IPS-NIHi11 (cell line): ENCODE measurements around the gene TGFBR3L.
A peak's percentile ranks its signal among the peaks of the same experiment; 100 is the strongest.
"Not testable (repeated sequence)": the region's sequence is repeated elsewhere in the genome, so short reads cannot be mapped to it uniquely, and the experiment has no call there.

Experiments used
- DNase-seq: peaks from one replicate; pipeline ENCODE4 v3.0.0; 2012; ENCODE audit warnings: mixed read lengths, low spot score

TGFBR3L gene

DNA sequence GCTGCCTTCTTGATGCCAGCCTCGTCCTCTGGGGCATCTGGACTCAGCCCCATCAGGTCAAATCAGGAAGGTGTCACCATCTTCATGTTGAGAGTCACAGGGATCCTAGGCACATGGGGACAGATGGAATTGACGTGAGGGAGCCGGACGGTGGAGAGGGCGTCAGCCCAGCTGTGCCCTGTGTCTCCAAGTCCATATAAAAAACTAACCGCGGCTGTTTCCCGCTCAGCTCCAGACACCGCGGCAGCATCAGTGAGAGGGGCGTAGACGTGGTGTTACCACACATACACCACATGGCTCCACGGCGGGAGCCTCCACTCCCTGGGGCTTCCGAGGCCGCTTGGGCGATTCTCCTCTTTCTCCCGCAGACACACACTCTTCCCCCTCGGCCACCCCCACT is 34.8 kb upstream of the TGFBR3L start:
- DNase-seq = no peak

DNA sequence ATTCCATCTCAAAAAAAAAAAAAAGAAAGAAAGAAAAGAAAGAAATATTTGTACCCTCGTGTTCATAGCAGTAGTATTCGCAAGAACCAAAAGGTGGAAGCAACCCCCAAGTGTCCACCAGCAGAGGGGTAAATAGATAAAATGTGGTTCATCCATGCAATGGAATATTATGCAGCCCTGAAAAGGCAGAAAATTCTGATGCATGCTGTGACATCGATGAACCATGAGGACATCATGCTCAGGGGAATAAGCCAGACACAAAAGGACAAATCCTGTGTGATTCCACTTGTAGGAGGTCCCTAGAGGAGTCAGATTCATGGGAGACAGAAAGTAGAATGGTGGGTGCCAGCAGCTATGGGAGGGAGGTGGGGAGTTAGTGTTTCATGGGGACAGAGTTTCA is 32.7 kb upstream of the TGFBR3L start:
- no peak for DNase-seq

DNA sequence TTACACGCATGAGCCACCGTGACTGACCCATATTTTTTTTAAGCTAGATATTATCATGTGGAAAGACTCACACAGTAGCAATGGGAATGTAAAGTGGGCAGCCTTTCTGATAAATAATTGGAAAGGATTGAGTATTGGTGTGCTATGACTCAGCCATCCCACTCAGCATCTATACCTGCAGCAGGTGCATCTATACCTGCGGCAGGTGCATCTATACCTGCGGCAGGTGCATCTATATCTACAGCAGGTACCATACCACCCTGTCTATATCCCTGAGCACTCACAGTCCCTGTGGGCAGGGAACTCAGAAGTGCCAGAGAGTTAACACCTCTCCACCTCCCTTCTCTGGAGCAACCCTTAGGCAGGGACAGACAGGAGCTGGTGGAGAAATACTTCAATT is 31.5 kb upstream of the TGFBR3L start:
- DNase-seq = no peak

DNA sequence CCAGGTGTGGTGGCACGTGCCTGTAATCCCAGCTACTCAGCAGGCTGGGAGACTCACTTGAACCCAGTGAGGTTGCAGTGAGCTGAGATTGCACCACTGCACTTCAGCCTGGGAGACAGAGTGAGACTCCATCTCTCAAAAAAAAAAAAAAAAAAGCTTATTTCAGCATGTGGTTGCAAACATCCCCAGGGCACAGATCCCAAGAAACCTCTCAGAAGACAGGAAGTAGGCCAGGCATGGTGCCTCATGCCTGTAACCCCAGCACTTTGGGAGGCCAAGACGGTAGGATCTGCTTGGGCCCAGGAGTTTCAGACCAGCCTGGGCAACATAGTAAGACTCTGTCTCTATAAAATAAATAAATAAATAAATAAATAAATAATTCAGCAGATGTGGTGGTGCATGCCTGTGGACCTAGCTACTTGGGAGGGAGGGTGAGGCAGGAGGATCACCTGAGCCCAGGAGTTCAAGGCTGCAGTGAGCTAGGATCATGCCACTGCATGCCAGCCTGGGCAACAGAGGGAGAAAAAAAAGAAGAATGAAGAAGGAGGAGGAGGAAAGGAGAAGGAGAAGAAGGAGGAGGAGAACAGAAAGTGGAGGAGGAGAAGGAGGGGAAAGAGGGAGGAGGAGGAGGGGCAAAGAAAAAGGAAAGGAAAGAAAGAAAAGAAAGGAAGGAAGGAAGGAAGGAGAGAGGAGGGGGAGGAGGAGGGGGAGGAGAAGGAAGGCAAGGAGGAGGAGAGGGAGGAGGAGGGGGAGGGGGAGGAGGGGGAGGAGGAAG is 30.6 kb upstream of the TGFBR3L start:
- DNase-seq = no peak

DNA sequence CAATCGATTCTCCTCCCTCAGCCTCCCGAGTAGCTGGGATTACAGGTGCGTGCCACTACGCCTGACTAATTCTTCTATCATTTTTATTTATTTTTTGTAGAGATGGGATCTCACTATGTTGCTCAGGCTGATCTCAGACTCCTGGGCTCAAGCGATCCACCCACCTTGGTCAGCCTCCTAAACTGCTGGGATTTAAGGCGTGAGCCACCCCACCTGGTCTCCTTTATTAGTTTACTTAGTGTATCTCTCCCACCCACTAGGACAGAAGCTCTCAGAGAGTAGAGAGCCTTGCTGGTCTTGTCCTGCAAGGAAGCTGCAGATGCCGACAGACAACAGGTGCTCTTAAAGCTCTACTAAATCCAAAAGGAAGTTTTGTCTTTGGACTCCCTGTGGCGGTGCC is 28.8 kb upstream of the TGFBR3L start:
- no peak for DNase-seq

DNA sequence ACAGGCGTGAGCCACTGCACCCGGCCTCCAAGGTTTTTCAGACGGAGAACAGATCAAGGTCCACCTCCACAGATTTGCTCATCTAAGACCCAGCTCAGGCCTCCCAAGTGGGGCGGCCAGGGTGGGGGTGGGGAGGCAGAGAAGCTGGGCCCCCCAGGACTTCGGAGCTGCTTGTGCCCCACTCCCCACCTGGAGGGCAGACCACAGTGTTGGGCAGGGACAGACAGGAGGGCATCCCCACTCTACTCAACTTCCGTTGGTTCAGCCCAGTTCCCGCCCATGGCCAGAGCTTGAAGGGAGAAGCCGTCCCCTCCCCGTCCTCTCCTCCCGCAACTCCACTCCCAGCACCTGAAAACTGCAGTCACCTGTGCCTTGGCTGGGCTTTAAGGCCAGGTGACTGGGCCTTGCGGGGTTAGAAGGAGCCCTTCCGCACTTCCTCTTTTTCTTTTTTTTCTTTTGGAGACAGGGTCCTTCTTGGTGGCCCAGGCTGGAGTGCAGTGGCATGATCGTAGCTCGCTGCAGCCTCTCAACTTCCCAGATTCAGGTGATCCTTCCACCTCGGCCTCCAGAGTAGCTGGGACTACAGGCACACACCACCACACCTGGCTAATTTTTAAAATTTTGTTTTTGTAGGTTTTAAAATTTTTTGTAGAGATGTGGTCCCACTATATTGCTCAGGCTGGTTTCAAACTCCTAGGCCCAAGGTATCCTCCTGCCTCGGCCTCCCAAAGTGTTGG is 27.1 kb upstream of the TGFBR3L start:
- no peak for DNase-seq

DNA sequence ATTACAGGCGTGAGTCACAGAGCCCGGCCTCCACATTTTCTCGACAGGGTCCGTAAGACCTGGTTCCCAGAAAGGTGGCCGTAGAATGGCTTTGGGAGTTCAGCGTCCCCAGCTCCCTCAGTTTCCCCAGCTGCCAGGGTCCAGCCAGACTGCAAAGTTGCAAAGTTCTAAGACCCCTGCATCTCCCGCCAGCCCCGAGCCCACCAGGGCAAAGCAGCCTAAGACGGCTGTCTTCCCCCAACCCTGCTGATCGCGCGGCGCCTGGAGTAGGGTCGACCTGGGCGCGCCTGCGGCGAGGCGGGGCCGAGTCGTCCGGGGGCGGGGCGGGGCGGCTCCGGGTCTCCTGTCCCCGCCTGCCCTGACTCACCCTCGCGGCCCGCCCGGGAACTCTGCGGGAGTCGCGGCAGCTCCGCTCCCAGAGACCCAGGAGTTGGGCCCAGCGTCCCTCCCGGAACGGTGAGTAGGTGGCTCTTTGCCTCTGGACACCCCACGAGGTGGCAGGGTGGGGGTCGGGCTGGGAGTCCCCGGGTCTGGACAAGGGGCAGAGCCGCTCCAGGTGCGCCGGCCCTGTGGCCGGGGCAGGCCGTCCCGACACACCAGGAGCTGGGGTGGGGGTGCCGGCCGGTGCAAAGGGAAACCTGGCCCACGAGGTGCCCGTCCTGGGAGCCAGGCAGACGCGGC is 26.3 kb upstream of the TGFBR3L start, which contains the start of gene LRRC8E:
TSS of gene LRRC8E (plus strand) at position 366 of the 681 bp plus-strand sequence. CDS start 7,094 bp downstream, outside the sequence.
- peak; percentile 93 for DNase-seq

DNA sequence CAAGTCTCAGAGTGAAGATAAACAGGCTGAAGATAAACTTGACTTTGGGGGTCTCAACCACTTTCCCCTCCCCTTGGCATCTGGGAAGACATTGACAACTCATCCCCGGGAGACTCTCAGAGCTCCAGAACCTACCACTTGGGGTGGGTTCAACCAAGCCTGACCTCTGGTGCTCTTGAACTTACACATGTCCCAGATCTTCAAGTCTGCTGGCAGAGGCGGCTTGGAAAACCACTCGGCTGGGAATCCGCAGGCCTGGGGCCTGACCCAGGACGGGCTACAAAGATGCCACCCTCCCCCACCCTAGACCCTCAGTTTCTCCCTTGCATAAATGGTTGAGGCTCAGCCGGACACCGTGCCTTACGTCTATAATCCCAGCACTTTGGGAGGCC is 25.8 kb upstream of the TGFBR3L start:
- DNase-seq = no peak

DNA sequence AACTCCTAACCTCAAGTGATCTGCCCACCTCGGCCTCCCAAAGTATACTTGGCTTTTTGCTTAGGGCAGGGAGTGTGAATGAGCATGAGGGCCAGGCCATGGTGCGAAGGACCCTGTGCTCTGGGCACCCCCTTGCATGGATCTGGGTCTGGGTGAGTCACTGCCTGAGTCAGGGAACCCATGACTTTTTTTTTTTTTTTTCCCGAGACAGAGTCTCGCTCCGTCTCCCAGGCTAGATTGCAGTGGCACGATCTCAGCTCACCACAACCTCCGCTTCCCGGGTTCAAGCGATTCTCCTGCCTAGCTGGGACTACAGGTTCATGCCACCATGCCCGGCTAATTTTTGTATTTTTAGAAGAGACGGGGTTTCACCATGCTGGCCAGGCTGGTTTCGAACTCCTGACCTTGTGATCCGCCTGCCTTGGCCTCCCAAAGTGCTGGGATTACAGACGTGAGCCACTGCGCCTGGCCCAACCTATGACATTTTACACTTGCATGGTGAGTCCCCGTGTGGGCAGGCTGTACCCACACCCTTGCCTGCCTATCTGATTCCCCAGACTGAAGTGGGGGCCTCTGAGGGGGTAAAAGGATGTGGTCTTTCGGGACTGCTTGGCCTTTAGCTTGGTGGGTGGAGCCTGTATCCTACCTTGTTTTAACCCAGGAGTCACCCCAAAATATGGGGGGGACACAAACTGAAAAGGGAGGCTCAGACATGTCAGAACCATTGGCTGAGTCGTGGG is 21.1 kb upstream of the TGFBR3L start:
- DNase-seq = not testable (repeated sequence)

DNA sequence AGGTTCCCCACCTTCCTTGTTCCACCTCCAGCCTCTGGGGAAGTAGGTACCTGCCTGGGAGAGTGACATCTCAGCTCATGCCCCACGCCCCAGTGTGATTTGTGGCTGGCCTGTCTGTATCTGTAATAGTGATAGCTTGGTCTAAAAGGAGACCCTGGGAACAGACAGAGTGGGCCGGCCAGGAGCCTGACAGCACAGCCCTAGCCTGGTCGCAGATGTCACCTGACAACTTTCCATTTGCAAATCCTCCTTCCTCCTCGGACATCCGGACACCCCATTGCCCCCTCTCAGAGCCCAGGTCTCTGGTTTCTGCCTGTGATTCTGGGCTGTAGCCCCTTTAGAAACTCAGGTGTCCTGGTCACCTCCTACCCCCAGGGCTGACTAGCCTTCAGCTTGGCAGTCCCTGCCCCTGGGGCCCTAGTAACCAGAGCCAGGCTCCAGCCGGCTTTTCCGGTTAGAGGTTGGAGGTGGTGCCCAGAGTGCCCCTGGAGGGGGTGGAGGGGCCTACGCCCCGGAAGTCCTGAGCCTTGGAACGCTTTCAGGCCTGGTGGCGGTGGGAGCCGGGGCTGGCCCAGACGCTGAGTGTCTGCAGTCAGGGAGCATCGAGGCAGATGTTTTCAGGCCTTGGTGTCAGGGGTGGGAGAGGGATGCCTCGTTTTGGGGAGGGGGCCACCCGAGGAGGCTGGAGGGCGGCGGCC is 19.9 kb upstream of the TGFBR3L start:
- peak; percentile 47 for DNase-seq

DNA sequence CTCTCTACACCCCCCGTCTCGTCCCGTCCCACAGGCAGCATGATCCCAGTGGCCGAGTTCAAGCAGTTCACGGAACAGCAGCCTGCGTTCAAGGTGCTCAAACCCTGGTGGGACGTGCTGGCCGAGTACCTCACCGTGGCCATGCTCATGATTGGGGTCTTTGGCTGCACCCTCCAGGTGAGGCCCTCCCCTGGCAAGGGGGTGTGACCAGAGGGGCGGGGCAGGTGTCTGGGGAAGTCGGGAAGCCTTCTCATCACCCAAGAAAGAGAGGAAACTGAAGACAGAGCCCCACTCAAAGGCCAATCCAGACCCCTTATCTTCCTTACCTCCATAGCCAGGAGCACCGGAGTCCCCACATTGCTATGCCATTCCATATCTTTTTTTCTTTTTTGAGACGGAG is 19.1 kb upstream of the TGFBR3L start:
- DNase-seq = no peak

DNA sequence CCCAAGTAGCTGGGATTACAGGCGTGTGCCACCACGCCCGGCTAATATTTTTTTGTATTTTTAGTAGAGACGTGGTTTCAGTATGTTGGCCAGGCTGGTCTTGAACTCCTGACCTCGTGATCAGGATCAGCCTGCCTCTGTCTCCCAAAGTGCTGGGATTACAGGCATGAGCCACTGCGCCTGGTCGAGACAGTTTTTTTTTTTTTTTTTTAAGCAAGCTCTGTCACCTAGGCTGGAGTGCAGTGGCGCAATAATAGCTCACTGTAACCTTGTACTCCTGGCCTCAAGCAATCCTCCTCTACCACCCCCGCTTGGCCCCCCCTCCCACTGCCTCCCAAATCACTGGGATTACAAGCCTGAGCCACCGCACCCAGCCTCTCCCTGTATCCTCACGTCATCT is 17.3 kb upstream of the TGFBR3L start:
- no peak for DNase-seq

DNA sequence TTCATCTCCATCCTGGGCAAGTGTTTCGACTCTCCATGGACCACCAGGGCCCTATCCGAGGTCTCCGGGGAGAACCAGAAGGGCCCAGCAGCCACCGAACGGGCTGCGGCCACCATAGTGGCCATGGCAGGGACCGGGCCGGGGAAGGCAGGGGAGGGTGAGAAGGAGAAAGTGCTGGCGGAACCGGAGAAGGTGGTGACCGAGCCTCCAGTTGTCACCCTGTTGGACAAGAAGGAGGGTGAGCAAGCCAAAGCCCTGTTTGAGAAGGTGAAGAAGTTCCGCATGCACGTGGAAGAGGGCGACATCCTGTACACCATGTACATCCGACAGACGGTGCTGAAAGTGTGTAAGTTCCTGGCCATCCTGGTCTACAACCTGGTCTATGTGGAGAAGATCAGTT is 15.7 kb upstream of the TGFBR3L start:
- no peak for DNase-seq

DNA sequence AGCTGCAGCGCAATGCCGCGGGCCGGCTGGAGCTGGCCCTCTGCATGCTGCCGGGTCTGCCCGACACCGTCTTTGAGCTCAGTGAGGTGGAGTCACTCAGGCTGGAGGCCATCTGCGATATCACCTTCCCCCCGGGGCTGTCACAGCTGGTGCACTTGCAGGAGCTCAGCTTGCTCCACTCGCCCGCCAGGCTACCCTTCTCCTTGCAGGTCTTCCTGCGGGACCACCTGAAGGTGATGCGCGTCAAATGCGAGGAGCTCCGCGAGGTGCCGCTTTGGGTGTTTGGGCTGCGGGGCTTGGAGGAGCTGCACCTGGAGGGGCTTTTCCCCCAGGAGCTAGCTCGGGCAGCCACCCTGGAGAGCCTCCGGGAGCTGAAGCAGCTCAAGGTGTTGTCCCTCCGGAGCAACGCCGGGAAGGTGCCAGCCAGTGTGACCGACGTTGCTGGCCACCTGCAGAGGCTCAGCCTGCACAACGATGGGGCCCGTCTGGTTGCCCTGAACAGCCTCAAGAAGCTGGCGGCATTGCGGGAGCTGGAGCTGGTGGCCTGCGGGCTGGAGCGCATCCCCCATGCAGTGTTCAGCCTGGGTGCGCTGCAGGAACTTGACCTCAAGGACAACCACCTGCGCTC is 14.8 kb upstream of the TGFBR3L start:
- DNase-seq = no peak

DNA sequence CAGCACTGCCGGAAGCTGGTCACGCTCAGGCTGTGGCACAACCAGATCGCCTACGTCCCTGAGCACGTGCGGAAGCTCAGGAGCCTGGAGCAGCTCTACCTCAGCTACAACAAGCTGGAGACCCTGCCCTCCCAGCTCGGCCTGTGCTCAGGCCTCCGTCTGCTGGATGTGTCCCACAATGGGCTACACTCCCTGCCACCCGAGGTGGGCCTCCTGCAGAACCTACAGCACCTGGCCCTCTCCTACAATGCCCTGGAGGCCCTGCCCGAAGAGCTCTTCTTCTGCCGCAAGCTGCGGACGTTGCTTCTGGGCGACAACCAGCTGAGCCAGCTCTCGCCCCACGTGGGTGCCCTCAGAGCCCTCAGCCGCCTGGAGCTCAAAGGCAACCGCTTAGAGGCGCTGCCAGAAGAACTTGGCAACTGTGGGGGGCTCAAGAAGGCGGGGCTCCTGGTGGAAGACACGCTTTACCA is 14.2 kb upstream of the TGFBR3L start:
- DNase-seq = no peak

DNA sequence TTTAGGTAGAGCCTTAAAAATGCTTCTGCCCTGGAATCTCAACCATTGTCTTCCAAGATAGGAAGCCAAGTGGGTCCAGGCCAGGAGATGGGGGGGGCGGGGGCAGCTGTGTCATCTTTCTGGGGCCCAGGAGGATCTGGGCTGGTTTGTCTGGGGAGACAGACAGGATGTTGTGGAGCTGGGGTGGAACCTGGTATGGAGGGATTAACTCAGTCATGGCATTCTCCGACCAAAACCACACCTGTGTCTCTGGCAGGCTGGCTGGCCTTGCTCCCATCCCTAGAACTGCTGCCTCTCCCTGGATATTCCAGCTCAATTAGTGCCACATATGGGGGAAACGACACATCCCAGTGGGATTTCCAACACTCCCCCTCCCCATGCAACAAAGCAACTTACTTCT is 13.7 kb upstream of the TGFBR3L start:
- DNase-seq = no peak

DNA sequence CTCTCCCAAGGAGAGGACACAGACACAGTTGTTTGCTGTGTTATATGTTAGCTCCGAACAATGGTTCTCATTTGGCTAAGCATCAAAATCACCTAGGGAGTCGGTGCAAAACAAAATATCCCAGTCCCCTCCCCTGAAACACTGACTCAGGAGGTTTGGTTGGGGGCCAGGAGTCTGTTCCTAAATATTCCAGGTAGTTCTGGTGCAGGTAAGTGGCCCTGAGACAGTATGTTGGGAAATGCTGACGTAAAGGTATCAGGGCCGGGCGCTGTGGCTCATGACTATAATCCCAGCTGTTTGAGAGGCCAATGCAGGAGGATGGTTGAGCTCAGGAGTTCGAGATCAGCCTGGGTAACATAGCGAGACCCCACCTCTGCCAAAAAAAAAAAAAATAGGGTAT is 13.3 kb upstream of the TGFBR3L start:
- DNase-seq = no peak

DNA sequence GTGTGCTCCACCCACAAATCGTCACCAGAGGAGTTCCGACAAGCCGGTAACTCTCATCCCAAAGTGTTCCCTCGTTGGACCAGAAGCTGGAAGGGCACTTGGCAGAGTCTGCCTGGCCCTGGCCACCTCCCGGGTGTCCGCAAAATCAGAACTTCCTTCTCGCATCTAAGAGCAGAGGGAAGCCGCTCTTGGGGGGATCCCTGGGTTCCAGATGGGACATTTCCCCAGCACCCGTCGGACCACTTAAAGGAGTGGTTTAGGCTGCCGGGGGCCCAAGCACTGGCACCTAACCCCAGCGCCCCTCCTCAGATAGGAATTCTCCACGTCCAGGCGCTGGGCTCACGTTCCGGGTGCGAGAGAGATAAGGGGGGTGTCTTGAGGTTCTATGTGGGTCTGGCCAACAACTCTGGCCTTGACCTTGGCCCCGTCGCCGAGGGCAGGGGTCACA is 11.8 kb upstream of the TGFBR3L start:
- DNase-seq = no peak

DNA sequence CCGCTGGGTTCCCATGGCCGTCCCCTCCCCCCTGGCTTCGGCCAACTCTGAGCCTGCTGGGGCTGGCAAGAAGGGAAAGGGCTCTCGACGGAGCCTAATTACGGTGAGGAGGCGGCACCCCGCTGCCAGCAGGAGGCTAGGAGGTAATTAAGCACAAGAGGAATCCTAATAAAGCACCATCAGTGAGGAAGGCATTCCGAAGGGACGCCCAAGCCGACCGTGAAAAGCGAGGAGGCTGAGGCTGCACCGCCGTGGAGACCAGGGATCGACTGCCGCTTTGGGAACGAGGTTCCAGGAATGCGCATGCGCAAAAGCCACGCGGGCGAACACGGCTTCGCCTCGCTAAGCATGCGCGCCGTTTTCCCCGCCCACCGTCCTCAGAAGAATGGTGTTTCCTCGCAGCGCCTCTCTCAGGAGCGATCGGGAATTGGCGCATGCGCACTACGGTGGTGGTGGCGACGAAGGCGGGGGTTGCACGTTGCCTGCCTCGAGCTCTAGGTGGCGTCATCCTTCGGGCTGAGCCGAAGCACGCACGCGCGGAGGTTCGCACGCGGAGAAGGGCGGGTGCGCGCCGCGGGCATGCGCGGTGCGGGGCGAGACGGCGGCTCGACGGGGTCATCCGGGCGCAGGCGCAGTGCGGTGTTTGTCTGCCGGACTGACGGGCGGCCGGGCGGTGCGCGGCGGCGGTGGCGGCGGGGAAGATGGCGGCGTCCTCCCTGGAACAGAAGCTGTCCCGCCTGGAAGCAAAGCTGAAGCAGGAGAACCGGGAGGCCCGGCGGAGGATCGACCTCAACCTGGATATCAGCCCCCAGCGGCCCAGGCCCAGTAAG is 11.2 kb upstream of the TGFBR3L start, which contains the start of gene MAP2K7:
TSS of gene MAP2K7 (plus strand) at position 634 of the 830 bp plus-strand sequence. CDS start at position 702, 68 bp downstream.
- peak; percentile 95 for DNase-seq
